Activated CD8-positive, alpha-beta T cell treated with anti-CD3 and anti-CD28 coated beads, Interleukin-2, amount 10 ng/mL, durations not matched to agents 7 days and 5 days (primary cell): ENCODE data around the gene PSENEN. TPM values are rescaled to one million over a fixed set of nuclear protein-coding genes. Genes with fewer than 3 reads are reported as not detected.
"Not testable (repeated sequence)": the region's sequence is repeated elsewhere in the genome, so short reads cannot be mapped to it uniquely, and the experiment has no call there.

Experiments used
- ATAC-seq: fragments of 150-1000 bp; cut with Tn5 transposase; one replicate; pipeline ENCODE4 v1.10.0; 2021; ENCODE audit warnings: moderate library complexity
- CTCF ChIA-PET: fragments of 350-600 bp; sonication (Branson Sonifier 250); formaldehyde crosslinking; loops from one replicate; lab custom pipeline; 2021; ENCODE audit warnings: antibody characterized with exemption; lab: Charles Lee
- POLR2A ChIA-PET: fragments of 350-600 bp; sonication (Branson Sonifier 250); formaldehyde crosslinking; loops from one replicate; lab custom pipeline; 2021; ENCODE audit warnings: antibody characterized with exemption; lab: Charles Lee
- DNase-seq: peaks from one replicate; pipeline ENCODE4 v3.0.0-alpha.2; 2020
- H3K27ac Mint-ChIP-seq: one replicate; pipeline ENCODE4 v1.8.0; 2021; ENCODE audit warnings: mild to moderate bottlenecking, mixed read lengths
- H3K27me3 Mint-ChIP-seq: one replicate; pipeline ENCODE4 v1.8.0; 2021; ENCODE audit warnings: low read depth, mixed read lengths
- H3K36me3 Mint-ChIP-seq: one replicate; pipeline ENCODE4 v1.8.0; 2021; ENCODE audit warnings: low read depth, mixed read lengths
- H3K4me1 Mint-ChIP-seq: one replicate; pipeline ENCODE4 v1.8.0; 2021; ENCODE audit warnings: low read depth, mixed read lengths
- H3K4me3 Mint-ChIP-seq: one replicate; pipeline ENCODE4 v1.8.0; 2021; ENCODE audit warnings: mild to moderate bottlenecking, mixed read lengths
- H3K9me3 Mint-ChIP-seq: one replicate; pipeline ENCODE4 v1.8.0; 2022; ENCODE audit warnings: mixed read lengths; ENCODE audit not compliant: insufficient read depth
- total RNA-seq, 2 experiments: library from RNA; stranded (reverse); gene quantifications; one replicate each; pipeline ENCODE4 v1.2.3, GENCODE V29; 2021

Gene PSENEN
- total RNA-seq, 2 experiments from 2014 or later: 44.1 to 48.2 TPM

DNA sequence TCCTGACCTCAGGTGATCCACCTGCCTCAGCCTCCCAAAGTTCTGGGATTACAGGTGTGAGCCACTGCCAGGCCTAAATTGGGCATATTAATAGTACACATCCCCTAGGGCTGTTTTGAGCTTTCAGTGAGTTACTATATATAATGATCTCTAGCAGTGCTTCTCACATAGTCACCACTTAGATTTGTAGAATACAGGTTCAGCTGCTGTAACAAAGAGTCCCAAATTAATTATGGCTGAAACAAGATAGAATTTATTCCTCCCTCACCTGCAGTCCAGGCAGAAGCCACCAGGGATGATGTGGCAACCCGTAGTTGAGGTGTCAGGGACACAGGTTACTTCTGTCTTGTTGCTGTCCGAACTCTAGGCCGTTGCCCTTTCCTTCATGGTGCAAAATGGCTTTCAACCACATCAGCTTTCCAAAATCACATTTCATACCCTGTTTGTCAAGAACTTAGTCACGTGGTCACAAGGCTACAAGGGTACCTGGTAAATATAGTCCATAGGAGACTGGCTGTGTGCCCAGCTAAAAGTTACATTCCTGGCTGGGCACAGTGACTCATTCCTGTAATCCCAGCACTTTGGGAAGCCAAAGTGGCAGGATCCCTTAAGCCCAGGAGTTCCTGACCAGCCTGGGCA, 15.4 kb downstream of the PSENEN start:
- Mint-ChIP-seq H3K4me1 (peaks cover 30% of the 10 kb centered on the region), H3K36me3 (peaks cover 41% of the 10 kb centered on the region), H3K9me3 (no peaks in the 10 kb centered on the region), H3K4me3 (no peak overlapping the region), H3K27me3 (no peaks in the 10 kb centered on the region), H3K27ac (no peak overlapping the region)
- DNase-seq (no peak), ATAC-seq (no peak)
- ChIA-PET POLR2A (interaction anchor here (0.6 kb wide), 1 partner anchor 349 kb away, joined by 3 read pairs; no protein-coding TSS in a partner anchor), CTCF (interaction anchor here (1.6 kb wide), 1 partner anchor 13 kb away, joined by 3 read pairs; the partner anchor contains the start of gene LIN37)

DNA sequence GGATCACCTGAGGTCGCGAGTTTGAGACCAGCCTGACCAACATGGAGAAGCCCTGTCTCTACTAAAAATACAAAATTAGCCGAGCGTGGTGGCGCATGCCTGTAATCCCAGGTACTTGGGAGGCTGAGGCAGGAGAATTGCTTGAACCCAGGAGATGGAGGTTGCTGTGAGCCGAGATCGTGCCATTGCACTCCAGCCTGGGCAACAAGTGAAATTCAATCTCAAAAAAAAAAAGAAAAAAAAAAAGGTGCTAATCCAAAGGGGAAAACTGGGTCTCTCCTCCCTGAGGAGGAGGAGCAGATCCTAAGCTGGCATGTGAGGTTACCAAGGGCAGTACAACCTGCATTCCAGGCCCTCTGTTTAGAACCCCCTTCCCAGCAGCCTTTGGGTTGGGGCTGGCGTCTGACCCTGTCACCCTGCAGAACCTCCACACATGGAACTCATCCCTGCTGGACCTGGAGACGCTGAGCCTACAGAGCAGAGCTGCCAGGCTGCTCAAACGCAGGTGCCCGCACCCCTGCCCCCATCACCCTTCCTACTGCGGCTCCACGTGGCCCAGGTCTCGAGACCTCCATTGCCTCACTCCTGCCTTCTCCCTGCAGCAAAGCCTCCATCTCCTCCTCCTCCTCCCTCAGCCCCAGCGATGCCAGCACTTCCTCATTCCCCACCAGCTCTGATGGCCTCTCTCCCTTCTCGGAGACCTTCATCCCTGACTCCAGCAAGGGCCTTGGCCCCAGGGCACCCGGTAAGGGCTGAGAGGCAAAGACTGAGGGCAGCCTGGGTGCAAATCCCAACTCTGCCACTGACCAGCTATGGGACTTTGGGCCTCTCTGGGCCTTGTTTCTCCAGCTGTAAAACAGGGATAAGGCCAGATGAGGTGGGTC, 19.2 kb downstream of the PSENEN start:
- Mint-ChIP-seq H3K4me1 (peaks cover 4% of the 10 kb centered on the region), H3K36me3 (peaks cover 41% of the 10 kb centered on the region), H3K4me3 (no peak overlapping the region), H3K27me3 (no peaks in the 10 kb centered on the region), H3K27ac (no peak overlapping the region), H3K9me3 (no peaks in the 10 kb centered on the region)
- no peak for DNase-seq
- ATAC-seq: no peak
- CTCF ChIA-PET: no interaction called here
- POLR2A ChIA-PET: no interaction called here

DNA sequence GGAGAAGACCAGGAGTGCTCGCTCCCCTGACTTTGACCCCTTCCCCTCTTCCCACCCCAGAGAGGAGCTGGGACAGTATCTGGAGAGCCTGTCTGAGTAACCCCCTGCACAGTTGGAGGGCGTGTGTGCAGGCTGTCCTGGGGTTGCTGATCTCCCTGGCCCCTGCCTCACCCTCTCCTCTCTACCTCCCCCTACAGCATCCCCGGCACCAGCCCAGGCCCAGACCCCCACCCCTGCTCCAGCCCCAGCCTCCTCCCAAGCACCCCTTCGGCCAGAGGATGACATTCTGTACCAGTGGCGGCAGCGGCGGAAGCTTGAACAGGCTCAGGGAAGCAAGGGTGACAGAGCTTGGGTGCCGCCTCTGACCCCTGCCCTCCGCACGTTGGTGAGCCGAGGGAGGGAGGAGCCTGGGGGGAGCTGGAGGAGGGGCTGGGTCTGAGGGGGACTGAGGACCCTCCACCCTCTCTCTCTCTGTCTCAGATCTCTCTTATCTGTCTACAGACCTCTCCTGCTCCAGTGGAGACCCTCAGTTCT, 21.2 kb downstream of the PSENEN start:
- ATAC-seq (no peak), DNase-seq (no peak)
- POLR2A ChIA-PET: interaction anchor here (0.8 kb wide), 1 partner anchor 9 kb away, joined by 3 read pairs; the partner anchor contains the start of gene HSPB6
- Mint-ChIP-seq H3K4me1 (peaks cover 2% of the 10 kb centered on the region), H3K36me3 (peaks cover 36% of the 10 kb centered on the region), H3K4me3 (no peak overlapping the region), H3K27me3 (no peaks in the 10 kb centered on the region), H3K9me3 (no peaks in the 10 kb centered on the region), H3K27ac (no peak overlapping the region)
- CTCF ChIA-PET: no interaction called here

DNA sequence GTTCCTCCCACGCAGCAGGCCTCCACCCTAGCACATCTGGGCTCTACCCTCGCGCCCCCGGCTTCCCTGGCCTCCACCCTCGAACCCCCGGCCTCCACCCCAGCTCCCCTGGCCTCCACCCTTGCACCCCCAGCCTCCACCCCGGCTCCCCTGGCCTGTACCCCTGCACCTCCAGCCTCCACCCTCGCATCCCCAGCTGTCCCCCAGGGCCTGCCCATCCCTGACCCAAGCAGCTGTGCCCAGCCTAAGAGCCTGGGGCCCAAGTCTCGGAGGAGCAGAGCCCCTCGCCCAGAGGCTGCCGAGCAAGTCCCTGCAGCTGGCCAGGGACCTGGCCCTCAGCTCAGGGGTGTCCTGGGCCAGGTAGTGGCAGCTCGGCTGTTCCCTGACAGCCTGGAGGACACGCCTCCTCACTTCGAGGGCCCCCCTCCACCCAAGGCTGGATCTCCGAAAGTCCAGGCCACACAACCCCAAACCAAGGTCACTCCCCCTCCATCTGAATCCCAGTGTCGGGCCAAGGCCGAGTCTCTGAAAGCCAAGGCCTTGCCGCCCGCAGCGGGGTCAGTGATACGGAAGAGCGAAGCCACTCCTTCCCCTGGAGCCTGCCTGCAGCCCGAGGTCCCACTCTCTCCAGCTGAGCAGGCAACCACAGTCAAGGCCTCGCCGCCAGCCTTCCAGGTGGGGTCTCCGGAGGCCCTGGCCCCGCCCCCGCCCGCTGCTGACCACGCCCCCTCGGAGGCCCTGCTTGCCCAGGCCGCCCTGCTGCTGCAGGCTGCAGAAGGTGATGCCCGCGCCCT, 22.0 kb downstream of the PSENEN start:
- Mint-ChIP-seq H3K9me3 (no peaks in the 10 kb centered on the region), H3K4me1 (peaks cover 2% of the 10 kb centered on the region), H3K4me3 (no peak overlapping the region), H3K27me3 (no peaks in the 10 kb centered on the region), H3K36me3 (peaks cover 30% of the 10 kb centered on the region), H3K27ac (no peak overlapping the region)
- ChIA-PET POLR2A (interaction anchor here (0.8 kb wide), 1 partner anchor 10 kb away, joined by 3 read pairs; the partner anchor contains the start of gene HSPB6), CTCF (no interaction called here)
- no peak for DNase-seq
- no peak for ATAC-seq

DNA sequence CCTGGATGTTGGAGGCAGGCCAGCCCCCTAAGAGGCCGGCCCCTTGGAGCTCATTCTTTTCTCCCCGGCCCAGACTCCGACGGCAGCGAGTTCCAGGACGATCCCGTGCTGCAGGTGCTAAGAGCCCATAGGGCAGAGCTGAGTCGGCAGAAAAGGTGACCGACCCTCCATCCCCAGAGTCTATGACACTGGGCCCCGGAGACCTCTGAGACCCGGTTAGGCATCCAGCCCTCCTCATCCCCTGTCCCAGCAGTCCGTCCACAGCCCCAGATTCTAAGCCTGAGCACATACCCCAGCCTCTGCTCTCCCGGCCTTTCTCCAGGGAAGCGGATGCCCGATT, 22.6 kb downstream of the PSENEN start:
- Mint-ChIP-seq H3K9me3 (no peaks in the 10 kb centered on the region), H3K36me3 (peaks cover 30% of the 10 kb centered on the region), H3K4me1 (peaks cover 2% of the 10 kb centered on the region), H3K27ac (no peak overlapping the region), H3K27me3 (no peaks in the 10 kb centered on the region), H3K4me3 (no peak overlapping the region)
- ChIA-PET CTCF (no interaction called here), POLR2A (no interaction called here)
- DNase-seq: no peak
- no peak for ATAC-seq

DNA sequence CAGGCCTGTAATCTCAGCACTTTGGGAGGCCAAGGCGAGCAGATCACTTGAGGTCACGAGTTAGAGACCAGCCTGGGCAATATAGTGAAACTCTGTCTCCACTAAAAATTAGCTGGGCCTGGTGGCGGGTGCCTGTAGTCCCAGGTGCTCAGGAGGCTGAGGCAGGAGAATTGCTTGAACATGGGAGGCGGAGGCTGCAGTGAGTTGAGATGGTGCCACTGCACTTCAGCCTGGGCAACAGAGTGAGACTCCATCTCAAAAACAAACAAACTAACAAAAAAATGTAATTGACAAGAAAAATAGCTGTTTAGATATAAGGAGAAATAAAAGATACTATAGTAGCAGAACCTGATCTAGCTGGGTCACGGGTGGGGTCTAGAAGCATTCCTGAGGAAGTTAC, 26.9 kb downstream of the PSENEN start:
- H3K9me3 Mint-ChIP-seq, POLR2A ChIA-PET, H3K27me3 Mint-ChIP-seq, DNase-seq, H3K27ac Mint-ChIP-seq, H3K4me3 Mint-ChIP-seq, ATAC-seq: not testable (repeated sequence)
- Mint-ChIP-seq H3K36me3 (peaks cover 18% of the 10 kb centered on the region), H3K4me1 (peaks cover 27% of the 10 kb centered on the region)
- CTCF ChIA-PET: interaction anchor here (0.7 kb wide), 1 partner anchor 47 kb away, joined by 3 read pairs; no protein-coding TSS in a partner anchor

DNA sequence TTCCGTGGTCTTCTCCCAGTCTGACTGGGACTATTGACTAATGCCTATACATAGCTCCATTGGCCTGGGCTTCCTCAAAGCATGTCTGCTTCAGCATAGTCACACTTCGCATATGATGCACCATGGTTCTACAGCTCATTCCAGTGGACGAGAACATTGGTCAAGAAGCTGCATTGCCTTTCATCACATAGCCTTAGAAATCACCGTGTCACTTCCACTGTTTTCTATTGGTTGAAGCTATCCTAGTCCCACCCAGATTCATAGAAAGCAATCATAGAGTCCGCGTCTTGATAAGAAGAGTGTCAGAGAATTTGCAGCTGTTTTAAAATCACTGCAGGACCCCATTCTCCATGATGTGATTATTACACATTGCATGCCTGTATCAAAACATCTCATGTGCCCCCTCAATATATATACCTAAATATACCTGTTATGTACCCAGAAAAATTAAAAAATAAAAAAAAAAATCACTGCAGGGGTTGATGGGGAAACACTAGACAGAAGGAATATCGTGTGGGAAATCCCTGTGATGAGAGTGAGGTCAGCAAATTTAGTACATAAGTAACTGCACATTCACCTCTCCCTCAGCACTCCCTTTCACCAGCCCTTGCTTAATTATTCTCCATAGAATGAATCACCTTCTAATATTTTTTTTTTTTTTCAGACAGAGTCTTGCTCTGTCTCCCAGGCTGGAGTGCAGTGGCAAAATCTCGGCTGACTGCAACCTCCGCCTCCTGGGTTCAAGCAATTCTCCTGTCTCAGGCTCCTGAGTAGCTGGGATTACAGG, 27.8 kb downstream of the PSENEN start:
- Mint-ChIP-seq H3K27ac (no peak overlapping the region), H3K27me3 (no peaks in the 10 kb centered on the region), H3K4me1 (peaks cover 27% of the 10 kb centered on the region), H3K36me3 (peaks cover 17% of the 10 kb centered on the region), H3K4me3 (no peak overlapping the region), H3K9me3 (no peaks in the 10 kb centered on the region)
- ChIA-PET POLR2A (interaction anchor here (0.6 kb wide), 1 partner anchor 41 kb away, joined by 3 read pairs; no protein-coding TSS in a partner anchor), CTCF (interaction anchor here (0.7 kb wide), 1 partner anchor 46 kb away, joined by 3 read pairs; no protein-coding TSS in a partner anchor)
- ATAC-seq: no peak
- DNase-seq: no peak

DNA sequence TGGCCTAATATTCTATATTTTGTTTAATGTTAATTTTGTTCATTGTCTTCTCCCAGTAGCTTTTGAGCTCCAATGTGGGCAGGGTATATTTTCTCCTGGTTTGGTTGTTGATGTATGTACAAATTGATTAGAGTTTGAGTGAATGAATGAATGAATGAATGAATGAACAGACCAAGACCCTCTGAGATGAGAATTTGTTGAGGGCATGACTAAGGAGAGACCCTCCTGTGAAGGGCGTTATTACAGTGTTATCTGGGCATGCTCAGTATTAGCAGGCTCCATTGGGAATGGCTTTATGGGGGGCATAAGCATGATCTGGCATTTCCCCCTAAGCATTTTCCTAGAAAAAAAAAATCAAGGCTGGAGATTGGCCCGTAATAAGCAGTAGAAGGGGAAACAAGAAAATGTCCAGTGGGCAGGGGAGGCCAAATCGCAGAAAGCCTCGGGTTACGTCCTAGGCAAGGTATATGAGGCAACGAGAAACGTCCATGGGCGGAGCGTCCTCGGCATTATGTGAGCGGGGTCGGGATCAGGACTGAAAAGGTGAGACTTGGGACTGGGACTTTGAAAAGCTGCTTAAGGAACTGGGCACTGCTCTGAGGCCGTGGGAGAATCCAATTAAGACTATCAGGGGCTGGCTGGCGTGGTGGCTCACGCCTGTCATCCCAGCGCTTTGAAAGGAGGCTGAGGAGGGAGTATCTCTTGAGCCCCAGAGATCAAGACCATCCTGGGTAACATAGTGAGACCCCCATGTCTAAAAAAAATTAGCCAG, 29.0 kb downstream of the PSENEN start:
- Mint-ChIP-seq H3K27ac (no peak overlapping the region), H3K9me3 (no peaks in the 10 kb centered on the region), H3K27me3 (no peaks in the 10 kb centered on the region), H3K4me1 (peaks cover 27% of the 10 kb centered on the region), H3K36me3 (peaks cover 12% of the 10 kb centered on the region), H3K4me3 (peak overlapping the region; percentile 70)
- ChIA-PET POLR2A (no interaction called here), CTCF (no interaction called here)
- DNase-seq: no peak
- ATAC-seq: no peak

DNA sequence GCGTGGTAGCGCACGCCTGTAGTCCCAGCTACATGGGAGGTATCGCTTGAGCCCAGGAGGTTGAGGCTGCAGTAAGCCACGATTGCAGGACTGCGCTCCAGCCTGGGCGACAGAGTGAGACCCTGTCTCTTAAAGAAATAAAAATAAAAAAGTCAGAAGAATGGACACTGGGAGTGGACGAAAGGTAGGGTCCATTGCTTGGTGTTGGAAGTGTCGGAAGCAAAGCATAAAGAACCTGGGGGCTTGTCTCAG, 29.5 kb downstream of the PSENEN start:
- CTCF ChIA-PET: no interaction called here
- POLR2A ChIA-PET: no interaction called here
- DNase-seq (no peak), ATAC-seq (no peak)
- H3K4me3 Mint-ChIP-seq: peak overlapping the region; percentile 70
- peaks cover 27% of the 10 kb centered on the region for H3K4me1 Mint-ChIP-seq
- H3K36me3 Mint-ChIP-seq: peaks cover 17% of the 10 kb centered on the region
- H3K27me3 Mint-ChIP-seq: no peaks in the 10 kb centered on the region
- H3K9me3 Mint-ChIP-seq: no peaks in the 10 kb centered on the region
- H3K27ac Mint-ChIP-seq: peak overlapping the region; percentile 14

DNA sequence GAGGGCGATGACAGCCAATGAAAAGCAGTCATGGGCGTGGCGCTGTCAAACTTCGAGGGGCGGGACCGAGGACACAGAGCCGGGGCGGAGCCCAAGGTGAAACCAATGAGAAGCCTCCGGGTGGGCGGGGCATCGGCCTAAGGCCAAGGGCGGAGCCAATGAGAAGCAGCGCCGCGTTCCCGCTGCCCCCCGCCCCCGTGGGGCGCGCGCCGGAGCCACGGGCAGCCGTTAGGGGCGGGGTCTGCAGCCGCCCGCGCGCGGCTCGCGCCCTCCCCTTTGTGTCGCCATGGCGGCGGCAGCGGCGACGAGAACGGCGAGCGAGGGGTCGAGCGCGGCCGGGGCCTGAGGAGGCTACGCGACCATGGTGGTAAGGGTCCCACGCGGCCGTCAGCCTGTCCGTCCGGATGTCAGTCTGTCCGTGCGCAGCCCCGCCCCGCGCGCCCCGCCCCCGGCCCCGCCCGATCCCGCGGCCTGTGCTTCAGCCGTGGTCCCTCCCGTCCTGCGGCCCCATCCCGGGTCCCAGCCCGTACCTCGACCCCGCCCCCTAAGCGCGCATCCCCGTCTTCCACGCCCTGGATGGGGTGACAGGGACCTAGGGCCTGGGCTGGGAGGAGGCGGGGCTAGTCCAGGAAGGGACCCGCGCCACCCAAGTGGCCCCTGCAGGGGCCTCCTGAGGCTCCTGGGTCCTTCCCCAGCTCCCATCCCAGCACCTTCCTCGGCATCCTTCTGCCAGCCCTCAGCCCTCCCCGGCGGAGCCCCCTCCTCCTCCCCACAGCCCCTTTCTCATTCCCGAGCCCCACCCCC, 30.0 kb downstream of the PSENEN start, which contains the start of gene ARHGAP33:
Gene ARHGAP33, plus strand, starts transcription at position 267 of the 804 bp plus-strand sequence. Its CDS starts 95 bp downstream, at position 362.
- H3K27me3 Mint-ChIP-seq: no peaks in the 10 kb centered on the region
- H3K27ac Mint-ChIP-seq: peak within 1 kb of the TSS; percentile 83
- no peaks in the 10 kb centered on the region for H3K9me3 Mint-ChIP-seq
- POLR2A ChIA-PET: no interaction called here
- CTCF ChIA-PET: no interaction called here
- peaks cover 27% of the 10 kb centered on the region for H3K4me1 Mint-ChIP-seq
- ATAC-seq (peak; percentile 96), DNase-seq (peak; percentile 100)
- H3K4me3 Mint-ChIP-seq: peak within 1 kb of the TSS; percentile 80
- peaks cover 14% of the 10 kb centered on the region for H3K36me3 Mint-ChIP-seq
